Activated T-helper 2 cell treated with anti-CD3 and anti-CD28 coated beads, Interferon-gamma antibody, Interleukin-2, Interleukin-4, amounts not matched to agents 10 μg/mL and 5 μg/mL and 100 μg/mL, durations not matched to agents 14 hours and 24 hours and 36 hours (primary cell): ENCODE data around the gene GJD4. TPM values are rescaled to one million over a fixed set of nuclear protein-coding genes. Genes with fewer than 3 reads are reported as not detected.

Experiments used
- DNase-seq: peaks from one replicate; pipeline ENCODE4 v3.0.0; 2021; ENCODE audit warnings: low spot score
- H3K27ac Mint-ChIP-seq: one replicate; pipeline ENCODE4 v1.8.0; 2021; ENCODE audit warnings: mixed read lengths
- H3K27me3 Mint-ChIP-seq: one replicate; pipeline ENCODE4 v1.8.0; 2021; ENCODE audit warnings: low read depth, mixed read lengths
- H3K36me3 Mint-ChIP-seq: one replicate; pipeline ENCODE4 v1.8.0; 2021; ENCODE audit warnings: low read depth, mixed read lengths
- H3K4me1 Mint-ChIP-seq: one replicate; pipeline ENCODE4 v1.8.0; 2021; ENCODE audit warnings: low read depth, mixed read lengths
- H3K4me3 Mint-ChIP-seq: one replicate; pipeline ENCODE4 v1.8.0; 2021; ENCODE audit warnings: low read depth, mild to moderate bottlenecking, moderate library complexity, mixed read lengths
- H3K9me3 Mint-ChIP-seq: one replicate; pipeline ENCODE4 v1.8.0; 2021; ENCODE audit warnings: mixed read lengths
- intact Hi-C: fragments of 100-400 bp; cut with micrococcal nuclease; formaldehyde crosslinking; loops from one replicate; pipeline ENCODE4 v1.15.1; 2023
- total RNA-seq: library from RNA; stranded (reverse); gene quantifications from 2 replicates; pipeline ENCODE4 v1.2.3, GENCODE V29; 2022

Gene GJD4
- total RNA-seq, 1 donor from 2014 or later = not detected

DNA sequence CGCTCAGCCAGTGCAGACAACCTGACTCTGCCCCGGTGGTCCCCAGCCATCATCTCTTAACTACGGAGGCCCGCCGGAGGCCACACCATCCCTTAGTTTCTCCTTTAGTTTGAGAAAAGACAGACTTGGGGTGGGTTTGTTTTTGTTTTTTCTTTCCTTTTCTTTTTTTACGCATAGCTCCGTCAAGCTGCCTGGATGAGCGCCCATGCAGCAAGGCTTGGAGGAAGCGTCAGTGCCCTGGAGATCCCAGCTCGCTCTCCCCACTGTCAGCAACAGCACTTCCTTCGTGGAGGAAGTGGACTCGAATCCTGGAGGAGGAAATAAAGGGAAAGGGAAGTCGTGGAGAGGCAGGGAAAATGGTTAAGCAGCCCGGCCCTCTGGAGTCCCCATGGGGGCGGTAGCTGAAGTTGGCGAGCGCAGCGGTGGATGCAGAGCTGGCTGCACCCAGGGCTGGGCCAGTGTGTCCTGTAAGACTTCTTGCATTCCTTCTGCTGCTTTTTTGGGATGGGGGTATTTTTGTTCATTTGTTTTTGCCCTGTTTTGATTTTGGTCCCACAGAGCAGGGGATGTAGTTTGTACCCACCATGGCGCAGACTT, 35.9 kb upstream of the GJD4 start:
- Mint-ChIP-seq H3K4me3 (no peak overlapping the region), H3K36me3 (peaks cover 19% of the 10 kb centered on the region), H3K9me3 (no peaks in the 10 kb centered on the region), H3K27ac (no peak overlapping the region), H3K4me1 (no peaks in the 10 kb centered on the region), H3K27me3 (no peaks in the 10 kb centered on the region)
- intact Hi-C loops = loop anchor here (10.0 kb wide), 1 partner anchor 444 kb away; the partner anchor contains the start of gene CREM
- no peak for DNase-seq

DNA sequence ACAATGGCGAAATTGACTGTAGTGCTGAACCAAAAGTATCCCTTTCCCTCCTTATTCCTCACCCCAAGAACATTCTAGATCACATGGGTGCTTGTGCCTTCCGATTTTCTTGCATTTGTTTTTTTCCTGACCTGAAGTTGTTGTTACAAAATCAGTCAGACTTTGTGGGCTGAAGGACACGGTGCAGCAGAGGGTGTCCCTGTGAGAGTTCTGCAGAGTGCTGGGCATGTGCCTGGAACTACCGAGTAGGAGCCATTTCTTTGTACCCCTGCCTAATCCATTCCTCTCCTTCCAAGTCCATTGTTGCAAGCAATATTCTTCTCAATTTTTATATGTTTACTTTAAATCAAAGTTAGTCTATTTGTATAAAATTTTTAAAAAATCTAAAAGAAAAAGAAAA, 35.3 kb upstream of the GJD4 start:
- Mint-ChIP-seq H3K4me3 (no peak overlapping the region), H3K27me3 (no peaks in the 10 kb centered on the region), H3K9me3 (no peaks in the 10 kb centered on the region), H3K4me1 (no peaks in the 10 kb centered on the region), H3K36me3 (peaks cover 19% of the 10 kb centered on the region), H3K27ac (no peak overlapping the region)
- intact Hi-C loops = loop anchor here (10.0 kb wide), 1 partner anchor 445 kb away; the partner anchor contains the start of gene CREM
- DNase-seq = no peak

DNA sequence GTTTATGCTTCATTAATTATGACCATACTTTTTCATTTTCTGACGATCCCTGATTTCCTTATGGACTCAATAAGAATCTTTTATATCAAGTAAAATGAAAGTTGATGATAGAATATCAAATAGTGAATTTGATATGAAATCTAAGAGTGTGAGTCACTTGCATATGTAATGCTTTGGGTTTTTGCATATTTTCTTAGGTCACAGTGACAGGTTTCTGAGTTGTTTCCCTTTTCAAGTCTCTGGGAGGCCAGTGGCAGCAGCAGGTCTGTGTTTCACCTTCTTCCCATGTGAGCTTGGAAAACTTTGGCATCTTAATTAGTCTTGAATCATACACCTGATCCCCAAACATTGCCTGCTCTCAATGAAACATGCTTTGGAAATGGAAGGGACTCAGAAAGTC, 34.7 kb upstream of the GJD4 start:
- intact Hi-C loops = no loop called here
- H3K4me1 Mint-ChIP-seq = peaks cover 2% of the 10 kb centered on the region
- H3K36me3 Mint-ChIP-seq = peaks cover 20% of the 10 kb centered on the region
- DNase-seq = no peak
- no peaks in the 10 kb centered on the region for H3K27me3 Mint-ChIP-seq
- H3K27ac Mint-ChIP-seq = no peak overlapping the region
- no peak overlapping the region for H3K4me3 Mint-ChIP-seq
- no peaks in the 10 kb centered on the region for H3K9me3 Mint-ChIP-seq

DNA sequence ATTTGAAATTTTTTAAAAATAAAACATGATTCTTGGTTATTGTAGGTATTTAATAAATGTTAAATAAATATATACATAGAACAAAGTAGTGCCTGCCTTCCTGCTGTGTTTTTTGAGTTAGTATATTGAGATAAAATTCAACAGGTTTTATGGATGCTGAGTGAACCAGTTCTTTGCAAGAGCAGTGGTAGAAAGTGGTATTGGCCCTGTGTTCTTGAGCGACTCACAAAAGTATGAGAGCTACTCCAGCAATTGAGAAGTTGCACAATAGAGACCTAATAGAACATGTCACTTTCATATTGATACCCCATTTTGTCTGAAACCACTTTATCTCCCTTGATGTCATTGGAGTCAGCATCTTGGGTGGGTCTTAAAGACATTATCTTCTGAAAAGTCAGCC, 32.6 kb upstream of the GJD4 start:
- intact Hi-C loops = no loop called here
- Mint-ChIP-seq H3K4me1 (peaks cover 4% of the 10 kb centered on the region), H3K27ac (no peak overlapping the region), H3K27me3 (no peaks in the 10 kb centered on the region), H3K4me3 (no peak overlapping the region), H3K9me3 (no peaks in the 10 kb centered on the region), H3K36me3 (peaks cover 16% of the 10 kb centered on the region)
- no peak for DNase-seq

DNA sequence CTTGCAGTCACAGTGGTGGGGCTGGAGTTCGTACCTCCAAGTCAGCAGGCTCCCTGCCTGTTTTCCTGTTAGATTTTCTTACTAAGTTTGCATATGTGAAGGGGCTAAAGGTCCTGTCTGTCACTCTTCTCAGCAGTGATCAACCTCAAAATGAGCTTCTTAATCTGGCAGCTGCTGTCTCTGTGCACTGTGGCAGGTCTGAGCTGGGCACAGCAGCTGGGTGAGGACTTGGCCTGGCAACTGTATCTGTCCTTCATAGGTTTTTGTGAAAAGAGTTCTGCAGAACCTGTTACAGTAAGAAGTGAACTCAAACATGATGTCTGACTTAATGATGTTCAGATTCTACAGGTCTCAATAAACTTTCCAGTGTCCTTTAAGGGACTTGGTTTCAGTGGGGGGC, 31.3 kb upstream of the GJD4 start:
- Mint-ChIP-seq H3K4me3 (no peak overlapping the region), H3K9me3 (no peaks in the 10 kb centered on the region), H3K27me3 (no peaks in the 10 kb centered on the region), H3K27ac (no peak overlapping the region), H3K36me3 (peaks cover 16% of the 10 kb centered on the region), H3K4me1 (peaks cover 4% of the 10 kb centered on the region)
- DNase-seq = no peak
- intact Hi-C loops = no loop called here

DNA sequence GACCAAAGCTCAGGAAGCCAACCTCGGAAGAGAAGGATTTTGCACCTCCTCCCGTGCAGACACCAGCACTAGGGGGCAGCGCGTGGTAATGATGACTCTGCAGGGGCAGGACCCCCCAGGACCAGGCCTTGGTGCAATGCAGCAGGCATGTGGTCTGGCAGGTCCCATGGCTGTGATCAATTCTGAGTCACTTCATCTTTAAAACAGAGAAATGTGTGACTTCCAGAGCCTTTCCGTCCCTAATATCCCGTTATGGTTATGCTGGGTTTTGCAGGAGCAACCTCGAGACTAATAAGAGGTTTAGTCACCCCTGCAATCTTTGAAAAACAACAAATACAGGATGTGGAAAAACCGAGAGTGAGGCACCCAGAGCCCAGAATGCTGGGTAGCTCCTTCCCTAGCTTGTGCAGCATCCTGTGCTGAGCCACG, 30.2 kb upstream of the GJD4 start:
- H3K27ac Mint-ChIP-seq = no peak overlapping the region
- H3K27me3 Mint-ChIP-seq = no peaks in the 10 kb centered on the region

DNA sequence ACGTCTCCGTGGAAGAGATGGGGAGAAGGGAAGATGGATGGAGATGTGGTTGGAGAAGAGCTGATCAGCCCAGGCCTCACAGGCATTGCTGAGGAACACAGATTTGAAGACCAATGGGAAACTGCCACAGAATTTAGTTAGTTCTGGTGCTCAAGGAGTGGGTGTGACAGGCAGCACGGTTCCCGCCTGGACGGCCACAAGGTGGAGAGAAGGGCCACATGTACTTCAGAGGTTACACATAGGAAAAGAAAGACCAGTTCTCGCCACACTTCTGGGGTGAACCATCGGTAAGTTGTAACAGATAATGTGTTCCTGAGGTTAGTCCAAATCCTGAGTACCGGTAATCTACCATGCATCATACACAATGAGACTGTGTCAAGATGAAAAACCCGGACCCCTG, 29.5 kb upstream of the GJD4 start:
- intact Hi-C loops = no loop called here
- Mint-ChIP-seq H3K9me3 (no peaks in the 10 kb centered on the region), H3K4me3 (no peak overlapping the region), H3K4me1 (peaks cover 4% of the 10 kb centered on the region), H3K27ac (no peak overlapping the region), H3K36me3 (peaks cover 8% of the 10 kb centered on the region), H3K27me3 (no peaks in the 10 kb centered on the region)
- DNase-seq = no peak

More for the DNA sequence above, 30.2 kb upstream of the GJD4 start:
- H3K4me3 Mint-ChIP-seq = no peak overlapping the region
- intact Hi-C loops = no loop called here
- peaks cover 4% of the 10 kb centered on the region for H3K4me1 Mint-ChIP-seq
- DNase-seq = no peak
- H3K36me3 Mint-ChIP-seq = peaks cover 8% of the 10 kb centered on the region
- H3K9me3 Mint-ChIP-seq = no peaks in the 10 kb centered on the region

DNA sequence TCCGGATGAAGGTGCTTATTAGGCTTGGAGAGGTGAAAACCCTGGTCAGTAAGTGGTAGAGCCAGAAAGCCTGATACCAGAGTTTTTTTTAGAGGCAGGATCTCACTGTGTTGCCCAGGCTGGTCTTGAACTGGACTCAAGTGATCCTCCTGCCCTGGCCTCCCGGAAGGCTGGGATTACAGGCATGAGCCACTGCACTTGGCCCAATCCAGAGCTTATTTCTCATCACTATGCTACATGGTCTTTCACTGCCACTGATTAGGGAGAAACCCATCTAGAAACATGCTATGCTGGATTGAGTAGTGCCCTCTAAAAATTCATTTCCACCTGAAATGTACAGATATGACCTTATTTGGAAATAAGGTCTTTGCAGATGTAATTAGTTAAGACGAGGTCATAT, 28.4 kb upstream of the GJD4 start:
- Mint-ChIP-seq H3K27me3 (no peaks in the 10 kb centered on the region), H3K9me3 (no peaks in the 10 kb centered on the region), H3K4me1 (peaks cover 4% of the 10 kb centered on the region), H3K27ac (no peak overlapping the region), H3K36me3 (peaks cover 8% of the 10 kb centered on the region), H3K4me3 (no peak overlapping the region)
- no peak for DNase-seq
- intact Hi-C loops = no loop called here

DNA sequence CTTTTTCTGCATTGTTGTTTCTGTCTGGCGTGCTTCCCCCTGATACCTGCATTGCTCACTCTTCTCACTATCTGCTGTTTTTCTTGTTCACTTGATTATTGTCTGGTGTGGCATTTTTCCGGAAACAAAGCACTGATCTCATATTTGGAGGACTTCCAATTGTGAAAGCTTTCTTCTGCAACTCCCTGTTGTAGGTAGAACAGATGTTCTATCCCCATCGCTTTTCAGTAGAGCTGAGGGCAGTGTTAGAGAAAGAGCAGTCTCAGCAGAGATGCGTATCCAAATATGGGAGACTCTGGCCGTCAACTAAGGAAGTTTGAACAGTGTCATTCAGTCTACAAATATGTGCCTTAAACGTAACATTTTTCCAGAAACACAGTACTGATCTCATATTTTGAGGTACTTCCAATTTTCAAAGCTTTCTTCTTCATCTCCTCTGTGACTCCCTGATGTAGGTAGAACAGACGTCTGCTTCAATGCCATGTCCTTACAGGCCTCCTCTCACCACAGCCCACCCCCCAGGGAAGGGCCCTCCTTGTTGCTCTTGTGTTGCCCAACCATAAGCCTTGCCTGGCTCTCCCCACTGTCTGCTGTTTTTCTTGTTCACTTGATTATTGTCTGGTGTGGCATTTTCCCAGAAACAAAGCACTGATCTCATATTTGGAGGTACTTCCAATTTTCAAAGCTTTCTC, 27.1 kb upstream of the GJD4 start:
- H3K9me3 Mint-ChIP-seq = no peaks in the 10 kb centered on the region
- intact Hi-C loops = no loop called here
- no peak overlapping the region for H3K27ac Mint-ChIP-seq
- H3K27me3 Mint-ChIP-seq = no peaks in the 10 kb centered on the region
- H3K36me3 Mint-ChIP-seq = peaks cover 4% of the 10 kb centered on the region
- DNase-seq = no peak
- H3K4me1 Mint-ChIP-seq = peaks cover 4% of the 10 kb centered on the region
- H3K4me3 Mint-ChIP-seq = no peak overlapping the region

DNA sequence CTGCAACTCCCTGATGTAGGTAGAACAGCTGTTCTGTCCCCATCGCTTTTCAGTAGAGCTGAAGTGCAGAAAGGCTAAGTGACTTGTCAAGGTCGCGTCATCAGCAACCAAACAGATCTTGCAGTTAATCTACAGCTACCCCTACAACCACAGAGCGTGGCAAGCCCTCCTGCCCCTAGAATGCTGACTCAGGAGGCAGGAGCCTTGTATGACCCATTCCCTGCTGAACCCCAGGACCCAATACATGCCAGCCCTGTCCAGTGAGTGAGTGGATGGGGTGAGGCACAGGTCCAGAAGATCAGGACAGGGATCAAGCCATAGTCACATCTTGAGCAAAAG, 26.6 kb upstream of the GJD4 start:
- intact Hi-C loops = no loop called here
- Mint-ChIP-seq H3K9me3 (no peaks in the 10 kb centered on the region), H3K4me1 (peaks cover 4% of the 10 kb centered on the region), H3K27ac (no peak overlapping the region), H3K27me3 (no peaks in the 10 kb centered on the region), H3K36me3 (peaks cover 4% of the 10 kb centered on the region), H3K4me3 (no peak overlapping the region)
- no peak for DNase-seq

DNA sequence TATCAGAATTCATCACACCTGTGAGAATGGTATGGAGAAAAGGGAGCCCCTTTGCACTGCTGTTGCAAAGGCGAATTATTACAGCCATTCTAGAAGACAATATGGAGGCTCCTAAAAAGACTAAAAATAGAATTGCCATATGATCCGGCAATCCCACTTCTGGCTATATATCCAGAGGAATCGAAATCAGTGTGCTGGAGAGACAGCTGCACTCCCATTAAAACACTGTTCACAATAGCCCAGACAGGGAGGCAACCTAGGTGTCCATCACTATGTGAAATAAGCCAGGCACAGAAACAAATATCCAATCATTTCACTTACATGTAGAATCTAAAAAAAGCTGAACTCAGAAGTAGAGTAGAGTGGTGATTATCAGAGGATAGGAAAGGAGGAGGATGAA, 26.0 kb upstream of the GJD4 start:
- peaks cover 4% of the 10 kb centered on the region for H3K4me1 Mint-ChIP-seq
- no peak overlapping the region for H3K4me3 Mint-ChIP-seq
- H3K27ac Mint-ChIP-seq = no peak overlapping the region

DNA sequence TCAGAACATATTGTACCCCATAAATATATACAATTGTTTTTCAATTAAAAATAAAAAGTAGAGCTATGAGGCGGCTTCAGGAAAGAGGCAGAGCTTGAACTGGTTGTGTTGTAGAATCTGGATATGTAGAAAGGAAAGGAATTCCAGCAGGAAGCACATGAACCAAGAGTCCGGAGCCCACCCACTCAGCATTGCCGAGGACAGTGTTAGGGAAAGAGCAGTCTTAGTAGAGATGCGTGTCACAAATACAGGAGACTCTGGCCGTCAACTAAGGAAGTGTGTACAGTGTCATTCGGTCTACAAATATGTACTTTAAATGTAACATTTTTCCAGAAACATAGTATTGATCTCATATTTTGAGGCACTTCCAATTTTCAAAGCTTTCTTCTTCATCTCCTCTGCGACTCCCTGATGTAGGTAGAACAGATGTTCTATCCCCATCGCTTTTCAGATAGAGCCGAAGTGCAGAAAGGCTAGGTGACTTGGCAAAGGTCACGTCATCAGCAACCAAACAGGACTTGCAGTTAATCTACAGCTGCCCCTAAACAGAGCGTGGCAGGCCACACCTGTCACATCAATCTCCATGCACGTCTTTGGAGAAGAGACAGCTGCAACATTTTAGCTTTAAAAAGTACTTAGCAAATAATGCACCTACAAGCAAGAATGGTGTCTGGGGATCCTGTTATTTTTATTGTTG, 25.3 kb upstream of the GJD4 start:
- H3K9me3 Mint-ChIP-seq = no peaks in the 10 kb centered on the region
- no peak for DNase-seq
- H3K4me3 Mint-ChIP-seq = no peak overlapping the region
- H3K36me3 Mint-ChIP-seq = peaks cover 4% of the 10 kb centered on the region
- no peak overlapping the region for H3K27ac Mint-ChIP-seq
- H3K27me3 Mint-ChIP-seq = no peaks in the 10 kb centered on the region
- intact Hi-C loops = no loop called here
- H3K4me1 Mint-ChIP-seq = peaks cover 4% of the 10 kb centered on the region

More for the DNA sequence above, 26.0 kb upstream of the GJD4 start:
- DNase-seq = no peak
- Mint-ChIP-seq H3K9me3 (no peaks in the 10 kb centered on the region), H3K27me3 (no peaks in the 10 kb centered on the region), H3K36me3 (peaks cover 4% of the 10 kb centered on the region)
- intact Hi-C loops = no loop called here

DNA sequence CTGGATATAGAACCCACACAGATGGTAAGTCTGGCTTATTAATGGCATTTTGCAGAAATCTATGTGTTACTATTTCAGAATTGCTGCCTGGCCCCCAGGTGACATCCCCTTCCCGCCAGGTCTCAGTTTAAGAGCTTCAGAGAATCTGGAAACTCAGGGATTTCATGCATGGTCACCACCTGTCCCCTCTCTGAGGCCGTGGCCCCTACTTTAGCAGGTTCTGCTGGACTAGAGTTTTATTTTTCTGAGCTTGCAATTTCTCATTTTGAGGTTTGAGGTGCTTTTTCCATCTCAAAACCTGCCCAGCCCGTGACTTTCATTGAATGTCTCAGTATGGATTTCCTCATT, 24.7 kb upstream of the GJD4 start:
- H3K27ac Mint-ChIP-seq = no peak overlapping the region
- no peak for DNase-seq
- no peak overlapping the region for H3K4me3 Mint-ChIP-seq
- H3K27me3 Mint-ChIP-seq = no peaks in the 10 kb centered on the region
- peaks cover 3% of the 10 kb centered on the region for H3K36me3 Mint-ChIP-seq
- H3K4me1 Mint-ChIP-seq = peaks cover 2% of the 10 kb centered on the region
- H3K9me3 Mint-ChIP-seq = no peaks in the 10 kb centered on the region
- intact Hi-C loops = no loop called here
